ENCODE data around the gene FAR2.

The FAR2 gene

DNA sequence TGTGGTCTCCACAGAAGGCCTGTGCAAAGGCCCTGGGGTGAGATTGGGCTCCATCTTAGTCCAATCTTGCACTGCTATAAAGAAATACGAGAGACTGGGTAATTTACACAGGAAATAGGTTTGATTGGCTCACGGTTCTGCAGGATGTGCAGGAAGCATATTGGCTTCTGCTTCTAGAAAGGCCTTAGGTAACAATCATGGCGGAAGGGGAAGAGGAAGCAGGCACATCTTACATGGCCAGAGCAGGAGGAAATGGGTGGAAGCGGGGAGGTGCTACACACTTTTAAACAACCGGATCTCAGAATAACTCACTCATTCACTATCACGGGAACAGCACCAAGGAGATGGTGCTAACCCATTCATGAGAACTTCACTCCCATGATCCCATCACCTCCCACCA is 55.4 kb downstream of the FAR2 start:
- DNase-seq (ENCODE audit: low read depth): no peak

DNA sequence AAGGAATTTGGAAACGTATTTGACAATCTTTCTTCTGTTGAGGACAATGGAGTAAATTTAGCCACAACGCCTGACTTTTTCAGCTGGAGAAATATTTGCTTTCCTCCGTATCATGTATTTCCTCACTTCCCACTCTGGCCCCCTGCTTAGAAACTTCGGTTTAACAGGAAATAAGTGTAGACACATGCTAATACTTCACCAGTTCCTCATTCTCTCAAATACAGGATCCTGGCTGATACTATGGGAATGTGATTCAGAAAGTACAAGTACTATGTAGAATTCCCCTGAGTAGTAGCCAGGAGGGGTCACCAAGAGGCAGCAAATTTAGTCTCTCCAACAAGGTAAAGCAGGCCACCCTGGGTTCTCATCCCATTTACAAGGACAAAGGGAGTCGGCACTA is 58.0 kb downstream of the FAR2 start:
- no peak for DNase-seq (ENCODE audit: low read depth)

DNA sequence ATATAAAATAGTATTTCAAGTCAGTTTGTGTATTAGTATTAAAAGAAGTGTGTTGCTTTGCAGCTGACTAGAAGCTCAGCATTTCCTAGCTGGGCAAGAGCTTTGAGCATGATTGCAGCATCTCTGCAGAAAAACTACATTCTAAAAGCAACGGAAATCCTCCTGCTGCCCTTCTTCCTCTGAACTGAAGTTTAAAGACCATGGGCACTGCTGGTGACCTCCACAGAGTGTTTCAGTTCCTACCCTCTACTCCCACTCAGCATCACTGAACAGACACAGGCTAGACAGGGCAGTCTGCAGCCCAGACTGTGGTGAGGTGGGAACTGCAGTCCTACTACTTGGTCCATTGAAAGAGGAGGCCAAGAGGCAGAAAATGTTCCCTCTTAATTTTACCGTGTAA is 59.0 kb downstream of the FAR2 start:
- DNase-seq (ENCODE audit: low read depth): no peak

DNA sequence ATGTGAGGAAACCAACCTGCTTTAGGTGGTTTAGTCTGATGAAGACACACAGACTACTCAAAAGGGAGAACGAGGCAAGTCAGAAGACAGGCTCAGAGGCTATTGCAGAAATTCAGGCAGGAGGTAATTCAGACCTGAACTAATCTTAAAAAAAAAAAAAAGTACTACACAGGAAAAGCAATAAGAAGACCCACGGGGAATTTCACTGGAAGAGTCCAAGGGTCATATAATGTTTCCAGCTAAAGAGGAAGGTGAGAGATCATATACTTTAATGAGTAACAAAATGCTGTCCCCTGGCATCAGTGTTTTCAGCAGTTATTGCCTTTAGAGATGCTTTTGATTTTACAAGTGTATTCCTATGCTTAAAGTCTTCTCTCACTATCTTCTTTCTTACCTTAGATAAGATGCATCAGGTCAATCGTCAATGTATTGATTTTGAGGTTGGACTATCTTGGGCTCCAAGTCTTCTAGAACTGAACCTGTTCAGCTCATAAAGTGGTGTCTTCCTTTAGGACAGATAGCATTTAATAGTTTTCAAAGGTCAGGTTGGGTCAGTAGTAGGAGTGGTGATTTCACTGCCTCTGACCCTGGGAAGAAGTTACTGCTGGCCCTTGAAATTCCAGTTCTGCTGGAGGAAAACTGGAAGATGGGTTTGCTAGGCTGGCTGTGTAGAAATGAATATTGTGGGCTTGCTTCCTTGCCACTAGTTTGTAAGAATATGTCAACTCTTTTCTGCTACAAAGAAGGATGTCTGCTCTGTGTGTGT is 60.0 kb downstream of the FAR2 start:
- no peak for DNase-seq (ENCODE audit: low read depth)

DNA sequence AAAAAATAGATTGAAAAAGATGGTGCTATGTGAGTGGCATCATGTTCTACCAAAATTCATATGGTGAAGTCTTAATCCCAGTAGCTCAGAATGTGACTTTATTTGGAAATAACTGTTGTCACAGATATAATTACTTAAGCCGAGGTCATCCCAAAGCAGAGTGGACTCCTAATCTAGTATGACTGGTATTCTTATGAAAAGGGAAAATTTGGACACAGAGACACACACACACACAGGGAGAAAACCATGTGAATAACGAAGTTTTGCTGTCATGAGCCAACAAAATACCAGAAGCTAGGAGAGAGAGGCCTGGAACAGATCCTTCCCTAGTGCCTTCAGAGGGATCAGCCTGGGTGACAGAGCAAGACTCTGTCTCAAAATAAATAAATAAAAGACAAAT is 62.6 kb downstream of the FAR2 start:
- DNase-seq (ENCODE audit: low read depth): no peak

DNA sequence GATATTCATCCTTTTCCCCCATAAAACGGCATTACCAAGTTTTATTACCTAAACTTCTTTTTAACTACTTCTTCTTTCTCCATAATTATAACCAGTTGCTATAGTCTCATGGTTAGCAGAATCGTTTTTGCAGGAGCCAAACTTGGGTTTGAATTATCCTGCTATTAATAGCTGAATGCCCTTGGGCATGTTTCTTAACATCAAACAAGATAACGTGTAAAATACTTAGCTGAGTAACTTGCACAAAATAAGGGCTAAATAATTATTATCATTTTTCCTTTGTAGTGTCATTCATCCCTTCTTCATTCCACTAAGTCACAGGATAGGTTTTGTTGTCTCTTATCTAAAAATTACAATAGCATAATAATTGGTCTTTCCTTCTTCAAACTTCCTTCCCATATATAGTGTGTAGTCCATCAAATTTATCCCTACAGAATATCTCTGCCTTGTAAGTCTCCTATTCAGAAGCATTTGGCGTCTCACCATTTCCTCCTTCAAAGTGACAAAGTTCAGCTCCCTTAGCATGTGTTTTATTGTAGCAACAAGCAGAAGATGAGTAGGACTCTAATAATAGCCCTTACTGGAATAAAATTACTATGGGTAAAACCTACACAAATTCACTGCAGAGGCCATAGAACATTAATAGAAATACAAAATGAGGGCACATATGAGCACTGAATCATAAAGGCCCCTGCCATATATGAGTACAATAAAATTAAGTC is 63.8 kb downstream of the FAR2 start:
- DNase-seq (ENCODE audit: low read depth): no peak

DNA sequence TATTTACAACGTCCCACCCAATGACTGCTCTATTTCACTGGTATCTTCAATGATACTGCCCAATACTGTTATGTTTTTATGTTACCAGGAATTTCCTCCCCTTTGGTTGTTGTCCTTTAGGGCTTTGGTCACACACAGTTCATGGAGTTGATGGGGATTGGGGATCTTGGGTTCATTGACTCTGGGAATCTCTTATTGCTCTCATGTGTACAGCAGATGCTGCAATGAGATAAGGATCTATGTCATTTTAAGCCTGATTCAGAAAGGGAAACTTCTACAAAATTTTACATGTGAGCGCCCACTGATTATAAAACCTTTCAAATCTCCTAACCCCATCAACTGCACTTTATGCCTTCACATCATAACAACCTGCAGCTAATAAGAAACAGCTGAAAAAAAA is 67.2 kb downstream of the FAR2 start:
- DNase-seq (ENCODE audit: low read depth): no peak

DNA sequence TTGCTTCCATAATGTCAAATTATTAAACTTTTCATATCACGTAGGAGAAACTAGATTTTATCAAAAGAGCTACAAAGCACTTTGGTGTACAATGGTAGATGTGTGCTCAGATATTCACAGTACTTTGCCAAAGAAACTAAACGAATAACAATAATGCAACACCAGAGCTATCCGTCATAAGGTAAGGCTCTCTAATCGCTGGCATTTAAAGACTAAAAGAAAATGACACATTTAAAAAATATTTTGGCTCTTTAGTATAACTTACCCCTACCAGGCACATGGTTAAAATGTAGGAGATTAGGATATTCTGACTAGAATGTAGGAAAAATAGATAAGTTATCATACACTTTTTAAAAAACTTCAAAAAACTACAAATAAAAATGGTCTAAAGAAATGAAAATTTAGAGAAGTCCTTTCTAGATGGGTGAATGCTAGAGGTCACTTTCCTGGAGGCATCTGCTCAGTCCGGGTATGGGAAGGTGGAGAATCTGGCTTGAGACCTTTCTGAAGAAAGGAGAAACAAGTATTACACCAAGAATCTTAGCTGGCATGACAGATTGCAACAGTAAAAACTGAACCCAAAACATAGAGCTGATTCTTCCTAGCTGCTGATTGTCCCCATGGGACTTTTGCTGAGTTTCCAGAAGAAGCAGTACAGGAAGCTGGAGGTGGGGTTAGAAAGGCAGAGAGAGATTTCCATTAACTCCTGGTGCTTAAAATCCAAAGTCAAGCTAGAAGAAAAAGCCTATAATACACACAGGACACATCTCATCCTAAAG is 67.9 kb downstream of the FAR2 start:
- DNase-seq (ENCODE audit: low read depth): no peak

DNA sequence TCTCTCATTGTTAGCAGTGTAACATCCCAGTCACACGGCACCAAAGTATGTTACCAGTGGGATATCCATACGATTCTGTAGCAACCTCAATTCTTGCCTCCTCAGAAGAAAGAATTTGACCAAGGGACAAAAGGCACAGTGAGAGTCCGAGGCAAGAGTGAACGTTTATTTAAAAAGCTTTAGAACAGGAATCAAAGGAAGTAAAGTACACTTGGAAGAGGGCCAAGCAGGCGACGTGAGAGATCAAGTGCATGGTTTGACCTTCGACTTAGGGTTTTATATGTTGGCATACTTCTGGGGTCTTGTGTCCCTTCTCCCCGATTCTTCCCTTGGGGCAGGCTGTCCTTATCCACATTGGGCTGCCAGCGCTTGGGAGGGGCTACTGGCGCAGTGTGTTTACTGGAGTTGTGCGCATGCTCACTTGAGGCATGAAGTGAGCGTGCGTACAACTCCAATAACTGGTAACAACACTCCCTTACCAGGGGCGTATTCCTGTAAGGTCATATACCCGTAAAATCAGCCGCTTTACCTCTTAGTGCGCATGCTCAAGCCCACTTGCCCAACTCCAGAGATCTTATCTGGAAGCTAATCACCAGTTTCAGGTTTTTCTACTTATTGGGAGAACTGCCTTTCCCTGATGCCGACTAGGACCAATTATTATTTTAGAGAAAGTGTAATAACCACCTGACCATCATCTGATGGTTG is 71.7 kb downstream of the FAR2 start:
- no peak for DNase-seq (ENCODE audit: low read depth)

DNA sequence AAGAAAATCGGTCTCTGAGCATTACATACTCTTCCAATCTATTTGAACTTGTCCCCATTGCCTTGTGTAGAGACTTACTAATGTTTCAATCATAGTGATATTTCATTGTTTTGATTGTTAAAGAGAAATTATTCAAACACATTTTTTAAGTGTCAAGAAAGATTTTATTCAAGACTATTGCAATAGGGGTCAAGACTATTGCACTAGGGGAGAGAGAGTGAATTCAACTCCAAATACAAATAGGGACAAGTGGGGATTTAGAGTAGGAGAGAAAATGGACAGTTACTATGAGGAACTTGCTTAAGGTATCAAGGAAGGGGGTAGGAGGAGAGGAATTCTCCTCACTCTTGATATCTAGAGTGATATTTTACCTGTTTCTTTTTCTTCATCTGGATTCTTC is 73.1 kb downstream of the FAR2 start:
- no peak for DNase-seq (ENCODE audit: low read depth)

DNA sequence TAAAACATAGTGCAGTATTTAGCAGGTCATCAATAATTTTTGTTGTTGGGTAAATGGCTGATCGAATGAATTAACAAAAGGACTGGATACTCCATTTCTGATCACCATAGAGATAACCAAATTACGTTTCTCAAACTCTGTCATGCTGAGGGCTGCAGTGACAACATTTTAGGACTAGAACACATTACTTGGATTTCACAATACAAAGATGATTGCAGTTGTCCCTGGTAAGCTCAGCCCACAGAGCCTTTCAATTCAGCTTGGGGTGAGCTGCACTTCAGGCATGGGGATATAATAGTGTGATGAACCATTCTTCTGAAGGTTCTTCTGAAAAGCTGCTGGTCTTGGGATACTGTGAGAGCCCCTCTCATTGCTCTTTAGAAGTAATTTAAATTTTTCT is 74.3 kb downstream of the FAR2 start:
- no peak for DNase-seq (ENCODE audit: low read depth)

DNA sequence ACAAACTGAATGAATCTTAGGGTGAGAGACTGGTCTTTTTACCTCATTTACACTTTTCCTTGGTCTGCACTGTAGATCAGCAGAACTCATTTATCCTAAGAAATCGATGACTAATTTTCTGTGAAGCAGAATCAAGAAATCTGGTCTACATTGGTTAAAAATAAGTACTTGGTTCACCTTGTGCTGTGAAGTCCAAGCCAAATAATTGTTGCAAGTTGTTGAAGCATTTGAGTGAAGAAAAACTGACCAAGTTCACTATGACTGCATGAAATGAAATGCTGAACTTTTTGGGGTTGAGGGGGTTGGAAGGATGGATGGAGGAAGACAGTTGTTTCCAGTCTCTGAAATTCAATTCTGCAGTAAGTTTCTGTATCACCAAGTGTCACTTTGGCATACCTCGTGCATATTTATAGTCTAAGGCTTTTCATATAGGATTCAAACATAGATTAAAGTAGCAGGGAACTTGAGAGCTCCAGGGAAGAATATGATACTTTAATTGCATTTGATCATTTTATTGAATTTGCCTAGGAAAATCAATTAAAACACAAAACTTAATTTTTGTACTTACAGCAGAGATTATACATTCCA is 75.0 kb downstream of the FAR2 start:
- no peak for DNase-seq (ENCODE audit: low read depth)

DNA sequence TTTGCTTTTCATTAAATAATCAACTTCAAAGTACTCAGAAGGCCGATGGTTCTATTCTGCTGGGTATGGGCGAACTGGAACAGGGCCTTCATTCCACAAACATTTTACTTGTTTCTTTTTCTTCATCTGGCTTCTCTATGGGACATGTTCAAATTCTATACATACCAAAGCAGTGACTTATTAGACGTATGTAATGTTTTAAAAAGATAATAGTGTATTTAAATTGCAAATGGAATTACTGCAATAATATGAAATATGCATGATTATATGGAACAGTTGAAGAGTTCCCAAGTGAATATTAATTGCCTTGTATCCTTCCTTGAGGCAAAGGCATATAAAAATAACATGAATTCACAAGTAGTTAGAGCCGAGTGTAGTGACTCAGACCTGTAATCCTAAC is 75.5 kb downstream of the FAR2 start:
- no peak for DNase-seq (ENCODE audit: low read depth)

DNA sequence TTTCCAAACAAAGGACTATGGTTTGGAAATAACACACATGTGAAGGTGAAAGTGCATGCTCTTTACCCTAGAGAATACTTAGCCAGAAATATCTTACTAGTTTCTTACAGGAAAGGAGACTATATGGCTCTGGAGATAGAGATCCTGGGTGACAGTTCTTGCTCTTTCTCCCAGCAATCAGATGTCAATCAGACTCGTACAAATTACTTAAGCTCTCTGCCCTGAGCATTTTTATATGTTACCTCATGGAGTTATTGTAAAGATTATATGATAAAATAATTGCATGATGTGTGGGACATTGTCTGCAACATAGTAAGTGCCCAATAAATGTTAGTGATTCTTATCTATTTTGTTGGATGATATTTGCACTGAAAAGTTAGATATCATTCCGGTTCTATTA is 76.8 kb downstream of the FAR2 start:
- no peak for DNase-seq (ENCODE audit: low read depth)

DNA sequence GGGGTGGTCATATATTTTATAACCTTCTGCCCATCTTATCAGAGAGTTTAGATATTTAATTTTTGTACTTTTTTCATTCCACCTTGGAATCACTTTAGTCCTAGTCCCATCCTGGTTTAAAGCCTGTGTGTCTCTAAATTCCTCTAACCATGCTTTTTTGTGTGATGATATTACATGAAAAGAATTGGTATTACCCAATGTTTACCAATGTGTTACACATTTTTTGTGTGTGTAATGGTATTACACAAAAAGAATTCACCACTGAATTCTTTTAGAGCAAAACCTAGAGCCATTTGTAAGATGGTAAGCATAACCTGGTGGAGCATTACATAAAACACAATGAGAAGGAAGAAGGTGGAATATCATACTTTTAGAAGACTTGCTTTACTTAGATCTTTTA is 77.5 kb downstream of the FAR2 start:
- DNase-seq (ENCODE audit: low read depth): no peak

DNA sequence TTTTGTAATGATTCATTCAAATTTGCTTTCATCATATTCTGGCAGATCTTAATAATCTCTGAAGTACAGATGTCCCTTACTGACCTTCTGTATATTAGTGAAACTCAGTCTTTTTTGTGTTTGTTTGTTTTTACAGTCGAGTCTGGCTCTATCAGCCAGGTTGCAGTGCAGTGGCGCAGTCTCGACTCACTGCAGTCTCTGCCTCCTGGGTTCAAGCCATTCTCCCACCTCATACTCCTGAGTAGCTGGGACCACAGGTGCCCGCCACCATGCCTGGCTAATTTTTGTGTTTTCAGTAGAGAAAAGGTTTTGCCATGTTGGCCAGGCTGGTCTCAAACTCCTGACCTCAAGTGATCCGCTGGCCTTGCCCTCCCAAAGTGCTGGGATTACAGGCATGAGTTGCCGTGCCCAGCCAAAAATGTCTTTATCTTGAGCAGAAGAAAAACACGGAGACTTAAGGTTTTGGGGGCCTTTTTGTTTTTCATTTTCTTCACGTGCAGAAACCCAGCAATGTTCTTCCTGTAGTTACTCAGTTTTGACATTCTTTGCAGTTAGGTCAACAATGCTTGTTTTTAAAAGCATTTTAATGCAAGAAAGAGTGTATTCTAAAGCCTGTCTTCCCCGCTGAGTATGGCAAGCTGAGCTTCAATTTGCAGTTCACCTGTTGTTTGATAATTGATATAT is 79.5 kb downstream of the FAR2 start:
- no peak for DNase-seq (ENCODE audit: low read depth)

DNA sequence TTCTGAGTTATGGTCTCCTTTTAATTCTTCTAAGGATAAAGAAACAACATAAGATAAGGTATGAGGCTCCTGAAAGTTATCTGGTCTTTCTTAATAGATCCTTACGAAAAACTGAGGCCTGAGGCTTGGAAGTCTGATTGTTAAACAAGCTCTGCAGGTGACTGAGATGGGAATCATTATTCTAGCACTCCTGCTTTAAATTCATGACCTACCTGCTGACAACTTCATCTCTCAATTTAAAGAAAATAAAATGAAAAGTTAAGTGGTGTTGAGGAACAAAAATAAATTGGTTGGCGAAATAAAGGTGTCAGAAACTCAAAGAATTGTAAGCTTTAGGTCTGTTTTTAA is 80.1 kb downstream of the FAR2 start:
- no peak for DNase-seq (ENCODE audit: low read depth)

DNA sequence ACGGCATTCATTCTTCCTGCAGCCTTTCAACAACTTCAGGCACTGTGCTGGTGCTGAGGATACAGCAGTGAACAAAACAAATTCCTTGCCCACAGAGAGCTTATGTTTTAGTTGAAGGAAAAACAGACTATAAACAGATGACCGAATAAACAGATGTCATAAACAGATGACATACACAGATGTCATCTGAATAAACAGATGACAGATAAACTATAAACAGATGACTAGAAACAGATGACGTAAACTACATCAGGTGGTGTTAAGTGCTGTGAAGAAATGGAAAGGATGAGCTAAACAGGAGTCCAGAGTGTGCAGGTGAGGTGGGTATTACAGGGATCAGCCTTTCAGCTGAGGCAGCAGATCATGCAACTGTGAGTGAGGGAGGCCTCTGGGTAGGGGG is 80.9 kb downstream of the FAR2 start:
- DNase-seq (ENCODE audit: low read depth): no peak

DNA sequence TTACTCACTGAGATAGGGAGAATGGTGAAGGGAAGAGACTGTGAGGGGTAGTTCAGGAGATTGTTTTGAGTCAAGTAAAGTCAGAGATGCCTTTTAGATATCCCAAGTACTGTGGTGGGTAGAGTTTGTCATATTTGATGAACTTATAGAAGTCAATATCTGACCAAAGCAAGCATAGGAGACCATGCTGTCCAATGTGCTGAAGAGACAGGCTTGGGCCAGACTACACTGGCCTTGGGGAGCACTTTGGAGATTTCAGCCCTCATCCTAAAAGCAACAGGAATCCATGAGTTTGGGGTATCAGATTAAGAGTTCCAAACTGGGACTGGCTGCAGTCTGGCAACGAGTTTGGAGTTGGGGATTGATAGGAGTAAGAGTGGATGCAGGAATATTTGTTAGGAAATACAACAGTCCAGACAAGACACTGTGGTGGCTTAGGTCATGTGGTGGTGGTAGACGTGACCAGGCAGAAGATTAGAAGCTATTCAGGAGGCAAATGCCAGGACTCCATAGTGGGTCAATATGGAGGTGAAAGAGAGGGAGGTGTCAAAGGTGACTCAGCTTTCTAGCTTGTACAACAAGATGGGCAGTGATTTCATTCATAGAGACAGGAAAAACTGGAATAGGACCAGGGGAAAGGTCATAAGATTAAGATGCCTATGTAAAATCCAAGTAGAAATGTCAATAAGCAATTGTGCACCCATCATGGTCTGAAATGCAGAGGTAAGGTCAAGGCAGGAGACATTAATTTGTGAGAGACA is 81.9 kb downstream of the FAR2 start:
- no peak for DNase-seq (ENCODE audit: low read depth)

DNA sequence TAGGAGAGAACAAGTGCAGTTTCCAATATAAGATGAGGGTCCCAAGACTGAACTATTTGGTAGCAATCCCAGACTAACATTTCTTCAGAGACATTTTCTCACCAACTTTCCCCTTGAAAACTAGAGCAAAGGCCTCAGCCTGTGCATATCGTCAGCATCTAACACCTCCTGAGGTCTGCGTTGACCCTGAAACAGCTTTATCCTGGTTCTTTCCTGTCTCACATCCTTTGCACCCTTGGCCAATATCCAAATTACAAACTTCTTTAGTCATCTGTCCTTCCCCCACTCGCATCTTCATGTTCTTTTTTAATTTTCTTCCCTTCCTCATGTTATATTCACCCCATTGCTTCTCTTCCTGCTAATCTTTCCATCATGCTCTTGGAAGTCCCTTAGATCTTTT is 83.0 kb downstream of the FAR2 start:
- no peak for DNase-seq (ENCODE audit: low read depth)

DNA sequence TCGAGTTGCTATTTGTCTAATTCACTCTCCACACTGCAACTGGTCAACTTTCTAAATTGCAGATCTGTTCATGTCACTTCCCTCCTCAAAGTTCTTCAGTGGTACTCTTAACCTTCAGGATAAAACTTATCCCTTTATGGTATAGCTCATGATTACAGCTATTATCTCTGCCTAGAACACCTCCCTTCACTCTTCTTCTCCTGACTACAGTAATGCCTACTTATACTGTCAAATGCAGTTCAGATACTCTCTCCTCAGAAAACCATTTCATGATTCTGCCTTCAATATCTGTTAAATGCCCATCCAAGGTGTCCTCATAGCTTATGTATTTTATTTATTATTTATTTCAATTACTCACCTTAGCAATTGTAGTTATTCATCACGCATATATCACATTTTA is 85.5 kb downstream of the FAR2 start:
- DNase-seq (ENCODE audit: low read depth): no peak
